SK-N-SH (cell line): ENCODE measurements around the gene DLX4. TPM values are rescaled to one million over a fixed set of nuclear protein-coding genes. Genes with fewer than 3 reads are reported as not detected.

Experiments
- CTCF ChIA-PET: fragments of 300-600, 350-600 bp; formaldehyde crosslinking; extraction: SDS; loops from one replicate; lab custom pipeline; 2021; lab: Yijun Ruan, JAX
- POLR2A ChIA-PET: fragments of 350-600 bp; sonication (Branson Sonifier 250); formaldehyde crosslinking; extraction: SDS; loops from one replicate; lab custom pipeline; 2020; ENCODE audit warnings: antibody characterized with exemption, inconsistent platforms; lab: Yijun Ruan, JAX
- DNase-seq: peaks from one replicate; pipeline ENCODE4 v3.0.0; 2012
- H2AFZ ChIP-seq: fragments of 200-600 bp; sonication (generic); 2 replicates; pipeline ENCODE4 v1.8.1; 2016; ENCODE audit warnings: antibody characterized with exemption, mild to moderate bottlenecking, low read depth
- H3F3A ChIP-seq: fragments of 200-600 bp; sonication (generic); replicated peaks from 2 replicates; pipeline ENCODE3; 2016; ENCODE audit warnings: antibody characterized with exemption, mild to moderate bottlenecking; ENCODE audit not compliant: insufficient read depth
- H3K27ac ChIP-seq, 2 experiments: fragments of 200-500 bp in 1 of 2; fragments of 200-600 bp in 1 of 2; sonication (Bioruptor generic) in 1 of 2; sonication (generic), shearing (Covaris generic) in 1 of 2; 2 replicates each; pipeline versions ENCODE4 v1.5.1 to v1.6.1; 2014 to 2016; ENCODE audit warnings: low read depth in 2 of 2, inconsistent platforms in 1 of 2, low read length in 1 of 2, mild to moderate bottlenecking in 1 of 2, mixed read lengths in 1 of 2
- H3K27me3 ChIP-seq: fragments of 200-600 bp; sonication (generic), shearing (Covaris generic); 2 replicates; pipeline ENCODE4 v1.6.1; 2016; ENCODE audit warnings: mixed run types; ENCODE audit not compliant: insufficient read depth
- H3K36me3 ChIP-seq, 2 experiments: fragments of 200-500 bp in 1 of 2; fragments of 200-600 bp in 1 of 2; sonication (Bioruptor generic) in 1 of 2; sonication (generic) in 1 of 2; replicated peaks in 1 of 2; 2 replicates each; pipeline versions ENCODE3 to v1.5.1; 2014 to 2016; ENCODE audit warnings: low read length in 1 of 2, mild to moderate bottlenecking in 1 of 2; ENCODE audit not compliant: insufficient read depth in 2 of 2, control insufficient read depth in 1 of 2
- H3K4me1 ChIP-seq, 2 experiments: fragments of 200-500 bp in 1 of 2; fragments of 200-600 bp in 1 of 2; sonication (Bioruptor generic) in 1 of 2; sonication (generic), shearing (Covaris generic) in 1 of 2; 2 replicates each; pipeline versions ENCODE4 v1.5.1 to v1.6.1; 2014 to 2016; ENCODE audit warnings: low read depth in 1 of 2, low read length in 1 of 2, mixed run types in 1 of 2; ENCODE audit not compliant: insufficient read depth in 2 of 2, control insufficient read depth in 1 of 2
- H3K4me2 ChIP-seq: fragments of 200-600 bp; sonication (generic), shearing (Covaris generic); 2 replicates; pipeline ENCODE4 v1.6.1; 2017; ENCODE audit warnings: mixed run types
- H3K4me3 ChIP-seq, 2 experiments: fragments of 200-500 bp in 1 of 2; fragments of 200-600 bp in 1 of 2; sonication (Bioruptor generic) in 1 of 2; sonication (generic), shearing (Covaris generic) in 1 of 2; 2 replicates each; pipeline versions ENCODE4 v1.5.1 to v1.8.1; 2014 to 2016; ENCODE audit warnings: low read depth in 2 of 2, inconsistent platforms in 1 of 2, low read length in 1 of 2, mild to moderate bottlenecking in 1 of 2, mixed read lengths in 1 of 2, moderate library complexity in 1 of 2
- H3K79me2 ChIP-seq: fragments of 200-600 bp; sonication (generic); 2 replicates; pipeline ENCODE4 v1.8.1; 2017; ENCODE audit warnings: mild to moderate bottlenecking; ENCODE audit not compliant: insufficient read depth
- H3K9ac ChIP-seq: fragments of 200-600 bp; sonication (generic); 2 replicates; pipeline ENCODE4 v1.6.1; 2017; ENCODE audit warnings: mixed run types
- H3K9me2 ChIP-seq: fragments of 200-600 bp; sonication (generic); 2 replicates; pipeline ENCODE4 v1.6.1; 2017; ENCODE audit warnings: mixed run types
- H3K9me3 ChIP-seq: fragments of 200-600 bp; sonication (generic); 2 replicates; pipeline ENCODE4 v1.6.1; 2017; ENCODE audit warnings: mixed run types, mild to moderate bottlenecking, moderate library complexity
- H4K20me1 ChIP-seq: fragments of 200-600 bp; sonication (generic); 2 replicates; pipeline ENCODE4 v1.6.1; 2017; ENCODE audit warnings: mild to moderate bottlenecking, mixed run types; ENCODE audit not compliant: insufficient read depth
- EP300 ChIP-seq, 2 experiments: IDR thresholded peaks; 2 replicates each; pipeline versions ENCODE4 v1.4.0 to v1.6.1; 2012; ENCODE audit warnings: borderline replicate concordance in 1 of 2, low read depth in 1 of 2, low read length in 1 of 2
- EZH2phosphoT487 ChIP-seq: fragments of 200-600 bp; sonication (generic); IDR thresholded peaks from 2 replicates; pipeline ENCODE4 v1.6.1; 2017; ENCODE audit warnings: low read depth, mixed run types, mild to moderate bottlenecking, antibody characterized with exemption, moderate library complexity, borderline replicate concordance
- FOSL2 ChIP-seq: IDR thresholded peaks from 2 replicates; pipeline ENCODE4 v1.4.0; 2012; ENCODE audit warnings: low read depth, mild to moderate bottlenecking, moderate library complexity, borderline replicate concordance
- FOXM1 ChIP-seq: IDR thresholded peaks from 2 replicates; pipeline ENCODE4 v1.4.0; 2012; ENCODE audit warnings: low read depth, mild to moderate bottlenecking
- JUND ChIP-seq: IDR thresholded peaks from 2 replicates; pipeline ENCODE4 v1.4.0; 2012
- MEF2A ChIP-seq: IDR thresholded peaks from 2 replicates; pipeline ENCODE4 v1.4.0; 2012; ENCODE audit warnings: low read depth, borderline replicate concordance
- NRF1 ChIP-seq: IDR thresholded peaks from 2 replicates; pipeline ENCODE4 v1.6.1; 2012; ENCODE audit warnings: low read depth, mild to moderate bottlenecking, low read length
- POLR2AphosphoS5 ChIP-seq: IDR thresholded peaks from 2 replicates; pipeline ENCODE4 v1.6.1; 2012; ENCODE audit warnings: low read depth, low read length
- RCOR1 ChIP-seq: fragments of 150-350 bp; IDR thresholded peaks from 2 replicates; pipeline ENCODE4 v1.6.1; 2017; ENCODE audit warnings: antibody characterized with exemption, low read length
- RFX5 ChIP-seq: IDR thresholded peaks from 2 replicates; pipeline ENCODE4 v1.6.1; 2012; ENCODE audit warnings: mild to moderate bottlenecking, improper control_type of control experiment, low read length
- SIN3A ChIP-seq: IDR thresholded peaks from 2 replicates; pipeline ENCODE4 v1.6.1; 2012; ENCODE audit warnings: low read depth, mild to moderate bottlenecking, low read length, moderate library complexity, borderline replicate concordance
- SMC3 ChIP-seq: IDR thresholded peaks from 2 replicates; pipeline ENCODE4 v1.6.1; 2012; ENCODE audit warnings: low read depth, low read length, improper control_type of control experiment
- TEAD4 ChIP-seq: IDR thresholded peaks from 2 replicates; pipeline ENCODE4 v1.4.0; 2012; ENCODE audit warnings: mild to moderate bottlenecking, borderline replicate concordance; ENCODE audit not compliant: insufficient read depth
- WGBS: methylation state at CpG from one replicate; pipeline ENCODE4 v1.1.6; 2017; ENCODE audit warnings: low lambda C conversion rate; 5-methylcytosine and 5-hydroxymethylcytosine counted together
- polyA plus RNA-seq, 3 experiments: library from polyadenylated mRNA; depleted of rRNA; stranded (reverse); fragments of >200 nt; gene quantifications; 2 replicates each; pipeline ENCODE4 v1.2.3, GENCODE V29; 2012
- TF ChIP-seq, protein P1 (sequence below): IDR thresholded peaks from 2 replicates; pipeline ENCODE4 v1.6.1; 2012; ENCODE audit warnings: mild to moderate bottlenecking, low read depth, low read length, moderate library complexity
- TF ChIP-seq, protein P2 (sequence below): fragments of 150-350 bp; IDR thresholded peaks from 2 replicates; pipeline ENCODE4 v1.6.1; 2016; ENCODE audit warnings: mild to moderate bottlenecking, low read depth, low read length
- TF ChIP-seq, protein P3 (sequence below): IDR thresholded peaks from 2 replicates; pipeline ENCODE4 v1.4.0; 2012; ENCODE audit warnings: low read depth, borderline replicate concordance
- TF ChIP-seq, protein P4 (sequence below): fragments of 200-600 bp; sonication (generic); IDR thresholded peaks from 2 replicates; pipeline ENCODE4 v1.6.1; 2017; ENCODE audit warnings: antibody characterized with exemption, mild to moderate bottlenecking, moderate library complexity
- TF ChIP-seq, protein P5 (sequence below): IDR thresholded peaks from 2 replicates; pipeline ENCODE4; 2012
- TF ChIP-seq, protein P6 (sequence below): fragments of 150-350 bp; IDR thresholded peaks from 2 replicates; pipeline ENCODE4 v1.6.1; 2017; ENCODE audit warnings: antibody characterized with exemption, low read length, low read depth, borderline replicate concordance
- TF ChIP-seq, protein P7 (sequence below): IDR thresholded peaks from 2 replicates; pipeline ENCODE4 v1.4.0; 2012; ENCODE audit warnings: low read depth, borderline replicate concordance

DLX4 gene
- polyA plus RNA-seq, 1 of the 3 experiments (the other 2 are of a cell fraction), result 0.10 TPM

DNA sequence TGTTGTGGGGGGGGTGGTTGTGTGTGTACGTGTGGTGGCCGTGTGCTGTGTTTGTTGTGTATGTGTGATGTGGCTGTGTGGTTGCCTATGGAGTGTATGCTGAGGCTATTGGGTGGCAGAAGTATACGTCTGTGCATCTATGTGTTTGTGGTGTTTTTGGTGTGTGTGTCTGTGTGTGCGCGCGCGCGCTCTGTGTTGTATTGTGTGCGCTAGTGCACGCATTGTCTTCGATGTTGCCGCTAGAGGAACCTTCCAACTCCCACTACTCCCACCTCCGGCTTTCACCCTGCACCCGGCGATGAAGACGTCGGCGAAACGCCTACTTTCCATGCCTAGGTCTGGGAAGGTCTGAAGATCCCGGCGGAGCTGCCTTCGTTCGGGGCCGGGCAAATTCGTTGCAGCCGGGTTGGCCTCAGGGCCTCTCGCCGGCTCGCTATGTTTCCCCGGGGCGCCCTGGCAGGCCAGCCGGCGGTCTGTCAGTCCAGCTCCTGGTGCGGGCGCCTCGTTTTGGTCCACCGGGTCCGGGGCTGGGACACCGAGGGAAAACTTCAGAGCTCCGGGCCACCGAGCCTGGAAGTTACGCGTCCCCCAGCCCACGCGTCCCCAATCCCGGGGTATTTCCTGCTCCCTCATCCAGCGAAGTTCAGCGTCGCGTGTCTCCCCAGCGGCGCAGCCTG, 5.2 kb upstream of the DLX4 start:
- CTCF ChIA-PET, result interaction anchor here (1.3 to 55.0 kb wide), 5 partner anchors 12 to 102 kb away, joined by 5 to 1225 read pairs (median 9); partner anchors contain the start of gene DLX3
- 0 out of 2 replicates have a peak overlapping the region, but pooled peaks have one; percentile 9 for H3K4me2 ChIP-seq

More for the DNA sequence above, 5.2 kb upstream of the DLX4 start:
- Histone ChIP-seq H3F3A (no peaks in the 10 kb centered on the region), H3K4me1 (peaks cover 0 to 3% of the 10 kb centered on the region in 2 experiments; a peak in 1 of 4 replicates), H3K36me3 (no peaks in the 10 kb centered on the region), H3K9ac (no peak overlapping the region), H3K79me2 (no peaks in the 10 kb centered on the region), H3K27ac (no peak overlapping the region), H3K9me2 (no peaks in the 10 kb centered on the region), H3K4me3 (no peak overlapping the region), H3K27me3 (peaks cover 92% of the 10 kb centered on the region), H4K20me1 (no peaks in the 10 kb centered on the region), H3K9me3 (no peaks in the 10 kb centered on the region), H2AFZ (no peak overlapping the region)
- TF ChIP-seq NRF1, result no peak
- TF ChIP-seq RFX5, result no peak
- TF ChIP-seq POLR2AphosphoS5, result no peak
- no peak for TF ChIP-seq FOSL2
- TF ChIP-seq, protein P1, sequence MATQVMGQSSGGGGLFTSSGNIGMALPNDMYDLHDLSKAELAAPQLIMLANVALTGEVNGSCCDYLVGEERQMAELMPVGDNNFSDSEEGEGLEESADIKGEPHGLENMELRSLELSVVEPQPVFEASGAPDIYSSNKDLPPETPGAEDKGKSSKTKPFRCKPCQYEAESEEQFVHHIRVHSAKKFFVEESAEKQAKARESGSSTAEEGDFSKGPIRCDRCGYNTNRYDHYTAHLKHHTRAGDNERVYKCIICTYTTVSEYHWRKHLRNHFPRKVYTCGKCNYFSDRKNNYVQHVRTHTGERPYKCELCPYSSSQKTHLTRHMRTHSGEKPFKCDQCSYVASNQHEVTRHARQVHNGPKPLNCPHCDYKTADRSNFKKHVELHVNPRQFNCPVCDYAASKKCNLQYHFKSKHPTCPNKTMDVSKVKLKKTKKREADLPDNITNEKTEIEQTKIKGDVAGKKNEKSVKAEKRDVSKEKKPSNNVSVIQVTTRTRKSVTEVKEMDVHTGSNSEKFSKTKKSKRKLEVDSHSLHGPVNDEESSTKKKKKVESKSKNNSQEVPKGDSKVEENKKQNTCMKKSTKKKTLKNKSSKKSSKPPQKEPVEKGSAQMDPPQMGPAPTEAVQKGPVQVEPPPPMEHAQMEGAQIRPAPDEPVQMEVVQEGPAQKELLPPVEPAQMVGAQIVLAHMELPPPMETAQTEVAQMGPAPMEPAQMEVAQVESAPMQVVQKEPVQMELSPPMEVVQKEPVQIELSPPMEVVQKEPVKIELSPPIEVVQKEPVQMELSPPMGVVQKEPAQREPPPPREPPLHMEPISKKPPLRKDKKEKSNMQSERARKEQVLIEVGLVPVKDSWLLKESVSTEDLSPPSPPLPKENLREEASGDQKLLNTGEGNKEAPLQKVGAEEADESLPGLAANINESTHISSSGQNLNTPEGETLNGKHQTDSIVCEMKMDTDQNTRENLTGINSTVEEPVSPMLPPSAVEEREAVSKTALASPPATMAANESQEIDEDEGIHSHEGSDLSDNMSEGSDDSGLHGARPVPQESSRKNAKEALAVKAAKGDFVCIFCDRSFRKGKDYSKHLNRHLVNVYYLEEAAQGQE, result no peak
- no peak for TF ChIP-seq TEAD4
- TF ChIP-seq SIN3A, result no peak
- TF ChIP-seq, protein P2, sequence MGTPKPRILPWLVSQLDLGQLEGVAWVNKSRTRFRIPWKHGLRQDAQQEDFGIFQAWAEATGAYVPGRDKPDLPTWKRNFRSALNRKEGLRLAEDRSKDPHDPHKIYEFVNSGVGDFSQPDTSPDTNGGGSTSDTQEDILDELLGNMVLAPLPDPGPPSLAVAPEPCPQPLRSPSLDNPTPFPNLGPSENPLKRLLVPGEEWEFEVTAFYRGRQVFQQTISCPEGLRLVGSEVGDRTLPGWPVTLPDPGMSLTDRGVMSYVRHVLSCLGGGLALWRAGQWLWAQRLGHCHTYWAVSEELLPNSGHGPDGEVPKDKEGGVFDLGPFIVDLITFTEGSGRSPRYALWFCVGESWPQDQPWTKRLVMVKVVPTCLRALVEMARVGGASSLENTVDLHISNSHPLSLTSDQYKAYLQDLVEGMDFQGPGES, result no peak
- no peak for TF ChIP-seq FOXM1
- no peak for TF ChIP-seq EP300 (IDR thresholded peaks at IDR 0.05; ENCODE audit: borderline replicate concordance in 1 of 2, low read depth in 1 of 2, low read length in 1 of 2)
- TF ChIP-seq SMC3, result no peak
- TF ChIP-seq, protein P3, sequence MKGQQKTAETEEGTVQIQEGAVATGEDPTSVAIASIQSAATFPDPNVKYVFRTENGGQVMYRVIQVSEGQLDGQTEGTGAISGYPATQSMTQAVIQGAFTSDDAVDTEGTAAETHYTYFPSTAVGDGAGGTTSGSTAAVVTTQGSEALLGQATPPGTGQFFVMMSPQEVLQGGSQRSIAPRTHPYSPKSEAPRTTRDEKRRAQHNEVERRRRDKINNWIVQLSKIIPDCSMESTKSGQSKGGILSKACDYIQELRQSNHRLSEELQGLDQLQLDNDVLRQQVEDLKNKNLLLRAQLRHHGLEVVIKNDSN, result no peak; the same call in 1 of the 2 replicates
- TF ChIP-seq EZH2phosphoT487, result no peak; the same call in none of the 2 replicates
- TF ChIP-seq RCOR1, result no peak
- TF ChIP-seq, protein P4, sequence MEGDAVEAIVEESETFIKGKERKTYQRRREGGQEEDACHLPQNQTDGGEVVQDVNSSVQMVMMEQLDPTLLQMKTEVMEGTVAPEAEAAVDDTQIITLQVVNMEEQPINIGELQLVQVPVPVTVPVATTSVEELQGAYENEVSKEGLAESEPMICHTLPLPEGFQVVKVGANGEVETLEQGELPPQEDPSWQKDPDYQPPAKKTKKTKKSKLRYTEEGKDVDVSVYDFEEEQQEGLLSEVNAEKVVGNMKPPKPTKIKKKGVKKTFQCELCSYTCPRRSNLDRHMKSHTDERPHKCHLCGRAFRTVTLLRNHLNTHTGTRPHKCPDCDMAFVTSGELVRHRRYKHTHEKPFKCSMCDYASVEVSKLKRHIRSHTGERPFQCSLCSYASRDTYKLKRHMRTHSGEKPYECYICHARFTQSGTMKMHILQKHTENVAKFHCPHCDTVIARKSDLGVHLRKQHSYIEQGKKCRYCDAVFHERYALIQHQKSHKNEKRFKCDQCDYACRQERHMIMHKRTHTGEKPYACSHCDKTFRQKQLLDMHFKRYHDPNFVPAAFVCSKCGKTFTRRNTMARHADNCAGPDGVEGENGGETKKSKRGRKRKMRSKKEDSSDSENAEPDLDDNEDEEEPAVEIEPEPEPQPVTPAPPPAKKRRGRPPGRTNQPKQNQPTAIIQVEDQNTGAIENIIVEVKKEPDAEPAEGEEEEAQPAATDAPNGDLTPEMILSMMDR, result no peak
- TF ChIP-seq, protein P5, sequence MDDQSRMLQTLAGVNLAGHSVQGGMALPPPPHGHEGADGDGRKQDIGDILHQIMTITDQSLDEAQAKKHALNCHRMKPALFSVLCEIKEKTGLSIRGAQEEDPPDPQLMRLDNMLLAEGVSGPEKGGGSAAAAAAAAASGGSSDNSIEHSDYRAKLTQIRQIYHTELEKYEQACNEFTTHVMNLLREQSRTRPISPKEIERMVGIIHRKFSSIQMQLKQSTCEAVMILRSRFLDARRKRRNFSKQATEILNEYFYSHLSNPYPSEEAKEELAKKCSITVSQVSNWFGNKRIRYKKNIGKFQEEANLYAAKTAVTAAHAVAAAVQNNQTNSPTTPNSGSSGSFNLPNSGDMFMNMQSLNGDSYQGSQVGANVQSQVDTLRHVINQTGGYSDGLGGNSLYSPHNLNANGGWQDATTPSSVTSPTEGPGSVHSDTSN, result no peak
- TF ChIP-seq, protein P6, sequence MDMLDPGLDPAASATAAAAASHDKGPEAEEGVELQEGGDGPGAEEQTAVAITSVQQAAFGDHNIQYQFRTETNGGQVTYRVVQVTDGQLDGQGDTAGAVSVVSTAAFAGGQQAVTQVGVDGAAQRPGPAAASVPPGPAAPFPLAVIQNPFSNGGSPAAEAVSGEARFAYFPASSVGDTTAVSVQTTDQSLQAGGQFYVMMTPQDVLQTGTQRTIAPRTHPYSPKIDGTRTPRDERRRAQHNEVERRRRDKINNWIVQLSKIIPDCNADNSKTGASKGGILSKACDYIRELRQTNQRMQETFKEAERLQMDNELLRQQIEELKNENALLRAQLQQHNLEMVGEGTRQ, result no peak
- TF ChIP-seq JUND, result no peak
- TF ChIP-seq, protein P7, sequence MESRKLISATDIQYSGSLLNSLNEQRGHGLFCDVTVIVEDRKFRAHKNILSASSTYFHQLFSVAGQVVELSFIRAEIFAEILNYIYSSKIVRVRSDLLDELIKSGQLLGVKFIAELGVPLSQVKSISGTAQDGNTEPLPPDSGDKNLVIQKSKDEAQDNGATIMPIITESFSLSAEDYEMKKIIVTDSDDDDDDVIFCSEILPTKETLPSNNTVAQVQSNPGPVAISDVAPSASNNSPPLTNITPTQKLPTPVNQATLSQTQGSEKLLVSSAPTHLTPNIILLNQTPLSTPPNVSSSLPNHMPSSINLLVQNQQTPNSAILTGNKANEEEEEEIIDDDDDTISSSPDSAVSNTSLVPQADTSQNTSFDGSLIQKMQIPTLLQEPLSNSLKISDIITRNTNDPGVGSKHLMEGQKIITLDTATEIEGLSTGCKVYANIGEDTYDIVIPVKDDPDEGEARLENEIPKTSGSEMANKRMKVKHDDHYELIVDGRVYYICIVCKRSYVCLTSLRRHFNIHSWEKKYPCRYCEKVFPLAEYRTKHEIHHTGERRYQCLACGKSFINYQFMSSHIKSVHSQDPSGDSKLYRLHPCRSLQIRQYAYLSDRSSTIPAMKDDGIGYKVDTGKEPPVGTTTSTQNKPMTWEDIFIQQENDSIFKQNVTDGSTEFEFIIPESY, result no peak
- TF ChIP-seq MEF2A, result no peak
- 25% methylated on average over 50 of the region's 52 CpGs for WGBS
- POLR2A ChIA-PET, result no interaction called here
- no peak for DNase-seq
